ENCODE results near the gene TRAPPC1.

DNA sequence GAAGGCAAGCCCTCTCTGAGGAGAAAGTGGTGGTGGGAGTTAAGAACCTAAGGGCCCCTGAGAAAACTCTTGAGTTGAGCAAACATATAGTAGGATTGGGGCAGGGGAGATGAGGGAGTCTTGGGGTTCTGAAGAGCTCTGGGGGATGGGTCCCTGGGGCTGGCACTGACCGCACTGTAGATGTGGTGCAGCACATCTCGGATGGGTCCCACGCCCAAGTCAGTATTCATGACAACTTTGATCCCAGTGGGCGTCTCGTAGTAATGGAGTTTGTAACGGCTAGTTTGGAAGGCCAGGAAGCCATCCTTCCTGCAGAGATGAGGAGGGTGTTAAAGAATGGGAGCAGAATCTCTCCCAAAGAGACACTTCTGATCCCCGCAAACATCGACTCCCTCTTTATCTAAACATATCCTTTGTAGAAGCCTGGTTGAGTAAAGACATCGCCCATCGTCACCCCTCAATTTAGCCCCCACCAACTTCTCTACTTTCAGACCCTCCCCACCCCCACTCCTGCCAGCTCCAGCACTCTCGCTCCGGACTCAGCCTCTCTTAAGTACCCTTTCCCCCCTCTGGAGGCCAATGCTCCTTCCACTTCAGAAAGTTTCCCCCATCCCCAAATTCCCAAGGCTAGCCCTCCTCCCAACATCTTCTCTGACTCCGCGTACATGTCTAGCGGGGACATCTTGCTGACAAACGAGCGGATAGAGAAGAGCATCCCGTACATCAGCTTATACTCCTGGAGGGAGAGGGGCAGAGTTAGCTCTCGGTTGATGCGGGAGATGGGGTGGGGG lies 710 bp downstream of the TRAPPC1 start:
- TF ChIP-seq GATA3 (IDR thresholded peaks at IDR 0.05; ENCODE audit: low read depth, low read length) (no peak), GATA2 (IDR thresholded peaks at IDR 0.05; ENCODE audit: low read depth, low read length) (no peak)
